ENCODE measurements around the gene HORMAD2.

The HORMAD2 gene

DNA sequence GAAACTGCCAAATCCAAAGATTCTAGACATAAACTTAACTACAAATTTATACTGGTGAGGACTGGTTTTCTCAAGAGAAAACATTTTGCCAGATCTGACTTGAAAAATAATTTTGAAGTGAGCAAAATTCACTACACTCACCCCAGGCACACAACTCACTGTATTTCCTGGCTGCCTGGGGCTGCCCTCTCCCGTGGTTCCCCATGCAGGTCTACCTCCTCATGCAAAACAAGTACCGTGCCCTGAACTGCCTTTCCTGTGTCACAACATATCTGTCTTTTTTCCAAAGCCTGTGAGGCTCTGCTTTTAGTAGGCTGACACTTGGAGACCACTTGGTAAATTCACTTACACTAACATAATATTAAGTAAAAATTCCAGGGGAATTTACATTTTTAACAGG lies 89.9 kb downstream of the HORMAD2 start:
- no peak for DNase-seq

DNA sequence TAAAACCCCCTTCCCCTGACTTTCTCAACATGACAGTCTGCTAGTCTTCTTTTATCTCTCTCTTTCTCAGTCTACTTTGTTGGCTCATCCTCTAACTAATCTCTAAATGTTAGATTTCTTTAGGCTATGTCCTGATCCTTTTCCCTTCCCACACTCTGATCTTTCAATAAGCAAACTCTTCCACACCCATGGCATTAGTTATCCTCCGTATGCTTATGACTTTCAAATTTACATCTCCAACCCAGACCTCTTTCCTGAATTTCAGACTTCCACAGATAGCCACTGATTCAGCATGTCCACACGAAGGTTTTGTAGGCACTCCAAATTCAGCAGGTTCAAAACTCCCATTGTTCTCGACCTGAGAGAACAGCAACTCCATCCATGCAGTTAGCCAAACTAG lies 90.7 kb downstream of the HORMAD2 start:
- no peak for DNase-seq

- DNase-seq: no peak
Measured at GRCh38 chr22:30175690-30176288, 95.5 kb downstream of the HORMAD2 start.

DNA sequence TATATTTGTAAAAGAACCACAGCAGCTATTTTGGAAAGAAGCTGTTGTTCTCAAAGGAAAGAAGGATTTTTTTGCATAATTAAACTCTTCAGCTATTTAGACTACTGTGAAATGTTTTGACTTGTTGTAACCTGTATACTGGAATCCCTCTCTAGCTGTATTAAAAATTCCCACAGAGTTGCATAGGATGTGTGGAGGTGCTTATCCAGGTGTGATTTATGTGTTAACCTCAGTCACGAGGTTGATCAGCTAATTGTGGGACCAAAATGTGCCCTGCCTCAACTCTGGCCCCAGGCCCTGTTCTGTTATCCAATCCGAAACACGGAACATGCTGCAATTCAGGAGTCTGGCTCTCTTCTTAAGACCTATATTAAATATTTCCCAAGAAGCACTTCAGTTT lies 96.2 kb downstream of the HORMAD2 start:
- no peak for DNase-seq

GRCh38 chr22:30178181-30179126 lies 98.2 kb downstream of the HORMAD2 start:
- no peak for DNase-seq

GRCh38 chr22:30180616-30181015 lies 100.4 kb downstream of the HORMAD2 start:
- DNase-seq: no peak

DNA sequence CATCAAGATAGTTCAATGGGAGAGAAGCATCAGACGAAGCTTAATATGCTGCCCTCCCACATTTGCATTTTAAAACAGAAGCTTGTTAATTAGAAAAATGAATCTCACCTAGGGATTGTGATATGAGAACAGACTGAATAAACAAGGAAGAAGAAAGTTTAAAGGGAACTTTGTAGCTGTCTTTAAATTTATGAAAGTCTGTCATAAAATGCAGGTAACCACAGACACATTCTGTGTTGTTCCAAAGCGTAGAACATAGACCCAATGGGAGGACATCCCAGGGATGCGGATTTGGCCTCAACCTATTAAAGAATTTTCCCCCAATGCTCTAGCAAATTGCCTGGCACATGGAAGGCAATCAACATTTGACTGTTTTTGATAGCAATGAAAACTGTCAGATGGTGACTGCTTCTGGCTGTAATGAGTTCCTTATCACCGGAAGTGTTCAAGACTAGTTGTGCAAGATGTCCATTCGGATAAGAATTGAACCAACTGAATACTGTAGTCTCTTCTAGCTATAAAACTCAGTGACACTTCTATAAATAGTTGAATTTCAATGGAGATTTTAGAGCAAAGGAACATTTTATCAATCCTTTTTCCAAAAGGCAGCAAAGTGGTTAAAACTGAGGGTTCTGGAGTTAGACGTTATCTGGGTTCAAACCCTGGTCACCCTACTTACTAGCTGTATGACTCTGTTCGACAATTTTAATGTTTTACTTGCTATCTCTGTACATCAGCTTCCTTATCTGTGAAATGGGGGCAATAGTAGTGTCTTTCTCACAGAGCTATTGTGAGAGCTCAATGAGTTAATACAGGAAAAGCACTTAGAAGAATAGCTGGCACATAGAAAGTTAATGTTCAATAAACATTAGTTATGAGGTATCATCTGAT lies 101.4 kb downstream of the HORMAD2 start:
- no peak for DNase-seq

GRCh38 chr22:30182350-30182745 lies 102.1 kb downstream of the HORMAD2 start:
- DNase-seq: no peak

DNA sequence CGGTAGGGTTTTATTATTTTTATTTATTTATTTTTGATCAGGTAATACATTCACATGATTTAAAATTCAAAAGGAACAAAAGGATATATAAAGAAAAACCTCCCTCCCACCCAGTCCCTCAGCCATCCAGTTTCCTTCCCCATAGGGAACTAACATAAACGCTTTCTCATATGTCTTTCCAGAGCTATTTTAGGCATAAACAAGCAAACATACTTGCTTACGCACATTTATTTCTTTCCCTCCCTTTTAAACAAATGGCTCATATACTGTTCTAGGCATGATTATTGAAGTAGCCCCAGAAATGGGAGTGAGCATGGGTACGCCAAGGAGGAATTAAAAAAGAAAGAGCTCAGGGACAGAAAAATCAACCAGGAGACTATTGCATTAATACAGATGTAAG lies 102.6 kb downstream of the HORMAD2 start:
- DNase-seq: no peak

GRCh38 chr22:30183271-30183670 lies 103.0 kb downstream of the HORMAD2 start:
- no peak for DNase-seq

DNA sequence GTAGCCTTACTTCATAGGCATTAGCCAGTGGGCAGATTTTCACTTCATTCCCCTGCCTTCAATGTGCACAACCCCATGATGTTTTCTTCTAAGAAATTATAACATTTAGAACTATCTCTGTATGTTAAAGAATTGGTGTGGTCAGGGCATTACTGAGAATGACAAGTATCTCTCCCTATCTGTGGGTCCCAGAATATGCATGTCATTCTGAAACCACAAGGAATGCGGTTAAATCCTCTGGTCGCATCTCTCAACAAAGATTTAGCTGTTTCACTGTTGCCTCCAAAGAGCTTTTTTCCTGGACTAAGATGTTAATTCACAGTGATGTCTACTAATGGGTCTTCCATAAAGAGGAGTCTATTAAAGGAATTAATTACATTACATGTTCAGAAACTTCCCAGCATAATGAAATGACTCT lies 103.6 kb downstream of the HORMAD2 start:
- no peak for DNase-seq

DNA sequence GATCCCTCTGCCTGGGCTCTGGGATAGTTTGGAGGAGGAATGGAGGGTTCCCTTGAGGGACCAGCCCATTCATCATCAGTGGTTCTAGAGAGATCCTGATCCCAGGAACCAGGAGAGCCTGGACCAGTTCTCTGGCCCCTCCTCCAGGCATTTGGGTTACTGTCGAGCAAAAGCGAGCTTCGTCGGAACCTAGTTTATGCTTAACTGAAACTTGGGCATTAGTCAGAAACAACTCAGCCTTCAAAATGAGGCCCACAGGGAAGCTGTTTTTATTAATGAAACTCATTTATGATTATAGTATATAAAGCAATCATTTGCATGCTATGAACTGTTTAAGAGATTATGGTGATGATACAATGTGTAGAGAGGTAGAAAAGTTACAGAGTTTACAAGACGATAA lies 104.9 kb downstream of the HORMAD2 start:
- DNase-seq: no peak

GRCh38 chr22:30185549-30185948 lies 105.3 kb downstream of the HORMAD2 start:
- DNase-seq: no peak

DNA sequence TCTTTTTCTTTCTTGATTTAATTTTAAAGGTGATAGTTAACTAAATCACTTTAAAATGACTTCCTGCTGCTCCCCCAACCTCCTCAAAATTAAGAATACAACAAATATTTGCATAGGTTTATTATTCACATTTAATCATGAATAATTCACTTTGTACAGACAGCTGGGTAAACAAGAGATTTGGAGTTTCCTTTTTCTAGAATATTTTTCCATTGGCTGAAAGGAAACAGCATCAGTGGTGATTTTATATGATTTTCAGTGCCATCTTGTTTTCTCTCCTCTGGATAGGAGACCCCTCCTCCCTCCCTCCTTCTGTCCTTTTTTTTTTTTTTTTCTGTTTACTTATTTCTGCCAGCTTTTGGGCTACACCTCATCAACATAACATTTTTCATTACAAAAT lies 105.8 kb downstream of the HORMAD2 start:
- no peak for DNase-seq

GRCh38 chr22:30186510-30186909 lies 106.2 kb downstream of the HORMAD2 start:
- DNase-seq: no peak

DNA sequence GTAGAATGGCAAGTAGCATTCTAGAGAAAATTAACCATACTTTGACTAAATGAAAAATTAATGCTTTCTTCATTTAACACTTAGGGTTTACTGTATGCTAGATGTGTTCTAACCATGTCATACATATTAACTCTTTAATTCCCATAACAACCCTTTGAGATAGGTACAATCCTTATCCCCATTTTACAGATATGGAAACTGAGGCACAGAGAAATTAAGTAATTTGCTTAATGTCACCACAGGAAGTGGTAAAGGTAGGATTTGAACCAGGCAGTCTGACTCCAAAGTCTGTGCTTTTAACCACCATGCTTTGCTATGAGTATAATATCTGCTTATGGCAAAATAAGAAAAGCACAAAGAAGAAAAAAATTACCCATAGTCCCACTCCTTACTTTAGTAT lies 106.8 kb downstream of the HORMAD2 start:
- no peak for DNase-seq

GRCh38 chr22:30187529-30188407 lies 107.5 kb downstream of the HORMAD2 start:
- DNase-seq: no peak

DNA sequence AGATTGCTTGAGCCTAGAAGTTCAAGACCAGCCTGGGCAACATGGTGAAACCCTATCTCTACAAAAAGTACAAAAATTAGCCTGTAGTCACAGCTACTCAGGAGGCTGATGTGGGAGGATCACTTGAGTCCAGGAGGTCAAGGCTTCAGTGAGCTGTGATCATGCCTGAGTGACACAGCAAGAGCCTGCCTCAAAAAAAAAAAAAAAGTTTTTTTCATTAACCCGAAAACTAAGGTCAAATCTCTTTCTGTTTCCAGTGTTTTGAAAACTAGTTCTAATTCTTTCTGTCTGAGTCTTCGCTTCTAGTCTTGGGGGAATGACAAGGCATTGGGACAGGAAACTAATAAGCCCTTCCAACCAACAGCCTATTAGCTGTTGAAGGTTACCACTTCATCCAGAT lies 108.6 kb downstream of the HORMAD2 start:
- no peak for DNase-seq

- no peak for DNase-seq
Measured at GRCh38 chr22:30190574-30190973, 110.3 kb downstream of the HORMAD2 start.

- DNase-seq: no peak
Measured at GRCh38 chr22:30191040-30191701, 110.9 kb downstream of the HORMAD2 start.

- no peak for DNase-seq
Measured at GRCh38 chr22:30192427-30192826, 112.2 kb downstream of the HORMAD2 start.

Measured in AML-193 (cell line).